Measurements from ENCODE around the gene CLDN18.

The CLDN18 gene

DNA sequence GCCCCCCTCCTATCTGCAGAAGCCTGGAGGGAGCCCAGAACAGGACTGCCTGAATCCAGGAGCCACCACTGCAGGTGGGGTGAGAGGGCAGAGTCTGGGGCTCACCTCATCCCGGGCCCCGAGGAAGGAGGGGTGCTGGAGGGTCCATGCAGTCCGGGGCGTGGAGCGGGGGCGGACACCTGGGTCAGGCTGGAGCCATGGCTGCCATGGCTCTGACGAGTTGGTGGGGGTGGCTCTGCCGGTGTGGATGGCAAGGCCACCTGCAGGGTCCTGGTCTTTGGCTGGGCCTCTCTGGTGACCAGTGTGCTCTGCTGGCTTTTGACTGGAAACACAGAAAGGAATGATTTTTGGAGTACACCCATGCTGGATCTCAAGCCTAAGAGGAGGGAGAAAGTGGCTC, 58.1 kb downstream of the CLDN18 start:
- no peak overlapping the region for H3K4me2 ChIP-seq (ENCODE audit: low read length)
- H3K27me3 ChIP-seq (ENCODE audit: control insufficient read depth, insufficient read depth, low read length), result no peaks in the 10 kb centered on the region
- no peak overlapping the region for H3K27ac ChIP-seq
- no peak overlapping the region for H3K4me3 ChIP-seq (ENCODE audit: low read depth, low read length)
- TF ChIP-seq, protein P1, sequence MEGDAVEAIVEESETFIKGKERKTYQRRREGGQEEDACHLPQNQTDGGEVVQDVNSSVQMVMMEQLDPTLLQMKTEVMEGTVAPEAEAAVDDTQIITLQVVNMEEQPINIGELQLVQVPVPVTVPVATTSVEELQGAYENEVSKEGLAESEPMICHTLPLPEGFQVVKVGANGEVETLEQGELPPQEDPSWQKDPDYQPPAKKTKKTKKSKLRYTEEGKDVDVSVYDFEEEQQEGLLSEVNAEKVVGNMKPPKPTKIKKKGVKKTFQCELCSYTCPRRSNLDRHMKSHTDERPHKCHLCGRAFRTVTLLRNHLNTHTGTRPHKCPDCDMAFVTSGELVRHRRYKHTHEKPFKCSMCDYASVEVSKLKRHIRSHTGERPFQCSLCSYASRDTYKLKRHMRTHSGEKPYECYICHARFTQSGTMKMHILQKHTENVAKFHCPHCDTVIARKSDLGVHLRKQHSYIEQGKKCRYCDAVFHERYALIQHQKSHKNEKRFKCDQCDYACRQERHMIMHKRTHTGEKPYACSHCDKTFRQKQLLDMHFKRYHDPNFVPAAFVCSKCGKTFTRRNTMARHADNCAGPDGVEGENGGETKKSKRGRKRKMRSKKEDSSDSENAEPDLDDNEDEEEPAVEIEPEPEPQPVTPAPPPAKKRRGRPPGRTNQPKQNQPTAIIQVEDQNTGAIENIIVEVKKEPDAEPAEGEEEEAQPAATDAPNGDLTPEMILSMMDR (IDR thresholded peaks at IDR 0.05), result no peak
- no peak overlapping the region for H3K9ac ChIP-seq
- no peaks in the 10 kb centered on the region for H3K4me1 ChIP-seq
- no peaks in the 10 kb centered on the region for H3K36me3 ChIP-seq (ENCODE audit: control insufficient read depth, insufficient read depth, low read length)
- no peaks in the 10 kb centered on the region for H3K9me3 ChIP-seq (ENCODE audit: control insufficient read depth, low read length)
- no peaks in the 10 kb centered on the region for H3K79me2 ChIP-seq
- H2AFZ ChIP-seq, result no peak overlapping the region

- no peaks in the 10 kb centered on the region for H3K4me1 ChIP-seq
- H3K27ac ChIP-seq, result no peak overlapping the region
- no peak overlapping the region for H3K4me3 ChIP-seq (ENCODE audit: low read depth, low read length)
- H3K4me2 ChIP-seq (ENCODE audit: low read length), result no peak overlapping the region
- H3K9ac ChIP-seq, result no peak overlapping the region
- no peaks in the 10 kb centered on the region for H3K27me3 ChIP-seq (ENCODE audit: control insufficient read depth, insufficient read depth, low read length)
- TF ChIP-seq, protein P1 (IDR thresholded peaks at IDR 0.05), result peak; percentile 98
- H3K36me3 ChIP-seq (ENCODE audit: control insufficient read depth, insufficient read depth, low read length), result no peaks in the 10 kb centered on the region
- H2AFZ ChIP-seq, result no peak overlapping the region
- H3K79me2 ChIP-seq, result no peaks in the 10 kb centered on the region
- H3K9me3 ChIP-seq (ENCODE audit: control insufficient read depth, low read length), result no peaks in the 10 kb centered on the region
These were observed 58.7 kb downstream of the CLDN18 start for GRCh38 chr3:138068579-138069174.

GRCh38 chr3:138070006-138070405, 60.0 kb downstream of the CLDN18 start:
- TF ChIP-seq, protein P1 (IDR thresholded peaks at IDR 0.05), result no peak
- H3K27me3 ChIP-seq (ENCODE audit: control insufficient read depth, insufficient read depth, low read length), result no peaks in the 10 kb centered on the region

GRCh38 chr3:138072796-138073195, 62.8 kb downstream of the CLDN18 start:
- Histone ChIP-seq H3K4me1 (no peaks in the 10 kb centered on the region), H2AFZ (no peak overlapping the region), H3K27me3 (ENCODE audit: control insufficient read depth, insufficient read depth, low read length) (no peaks in the 10 kb centered on the region), H3K4me2 (ENCODE audit: low read length) (no peak overlapping the region), H3K4me3 (ENCODE audit: low read depth, low read length) (no peak overlapping the region), H3K79me2 (no peaks in the 10 kb centered on the region), H3K36me3 (ENCODE audit: control insufficient read depth, insufficient read depth, low read length) (no peaks in the 10 kb centered on the region), H3K27ac (no peak overlapping the region), H3K9ac (no peak overlapping the region), H3K9me3 (ENCODE audit: control insufficient read depth, low read length) (no peaks in the 10 kb centered on the region)
- TF ChIP-seq, protein P1 (IDR thresholded peaks at IDR 0.05), result no peak

More at GRCh38 chr3:138070006-138070405, 60.0 kb downstream of the CLDN18 start:
- no peak overlapping the region for H2AFZ ChIP-seq
- H3K36me3 ChIP-seq (ENCODE audit: control insufficient read depth, insufficient read depth, low read length), result no peaks in the 10 kb centered on the region
- H3K9ac ChIP-seq, result no peak overlapping the region
- no peak overlapping the region for H3K4me2 ChIP-seq (ENCODE audit: low read length)
- no peaks in the 10 kb centered on the region for H3K79me2 ChIP-seq
- no peak overlapping the region for H3K27ac ChIP-seq
- H3K9me3 ChIP-seq (ENCODE audit: control insufficient read depth, low read length), result no peaks in the 10 kb centered on the region
- H3K4me1 ChIP-seq, result no peaks in the 10 kb centered on the region
- H3K4me3 ChIP-seq (ENCODE audit: low read depth, low read length), result no peak overlapping the region

DNA sequence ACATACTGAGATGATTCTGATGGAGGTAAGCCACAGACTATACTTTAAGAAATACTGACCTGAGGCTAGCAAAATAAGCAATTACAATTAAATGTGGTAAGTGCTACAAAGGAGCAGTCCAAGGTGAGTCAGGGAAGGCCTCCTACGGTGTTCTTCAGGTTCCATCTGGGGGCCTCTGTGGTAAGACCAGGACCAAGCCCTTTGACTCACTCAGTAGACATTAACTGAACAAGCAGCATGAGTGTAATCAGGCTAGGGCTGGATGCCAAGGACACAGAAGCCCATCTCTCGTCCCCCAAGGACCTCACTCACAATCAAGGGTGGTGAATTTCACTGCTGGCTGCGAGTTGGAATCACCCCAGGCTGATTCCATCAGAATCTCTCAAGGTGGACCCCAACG, 68.1 kb downstream of the CLDN18 start:
- Histone ChIP-seq H3K9me3 (ENCODE audit: control insufficient read depth, low read length) (no peaks in the 10 kb centered on the region), H2AFZ (no peak overlapping the region), H3K4me1 (no peaks in the 10 kb centered on the region), H3K27ac (no peak overlapping the region), H3K79me2 (no peaks in the 10 kb centered on the region), H3K4me3 (ENCODE audit: low read depth, low read length) (no peak overlapping the region), H3K4me2 (ENCODE audit: low read length) (no peak overlapping the region), H3K27me3 (ENCODE audit: control insufficient read depth, insufficient read depth, low read length) (no peaks in the 10 kb centered on the region), H3K36me3 (ENCODE audit: control insufficient read depth, insufficient read depth, low read length) (no peaks in the 10 kb centered on the region), H3K9ac (no peak overlapping the region)
- TF ChIP-seq, protein P1 (IDR thresholded peaks at IDR 0.05), result no peak
